HG03095 (cell line): ENCODE measurements around the gene CYP46A1.

ENCODE experiments used
- ATAC-seq: cut with Tn5 transposase; IDR thresholded peaks from one replicate; pipeline ENCODE4 v1.9.1; 2021; ENCODE audit warnings: moderate library complexity; ENCODE audit not compliant: unreplicated experiment

CYP46A1 gene

DNA sequence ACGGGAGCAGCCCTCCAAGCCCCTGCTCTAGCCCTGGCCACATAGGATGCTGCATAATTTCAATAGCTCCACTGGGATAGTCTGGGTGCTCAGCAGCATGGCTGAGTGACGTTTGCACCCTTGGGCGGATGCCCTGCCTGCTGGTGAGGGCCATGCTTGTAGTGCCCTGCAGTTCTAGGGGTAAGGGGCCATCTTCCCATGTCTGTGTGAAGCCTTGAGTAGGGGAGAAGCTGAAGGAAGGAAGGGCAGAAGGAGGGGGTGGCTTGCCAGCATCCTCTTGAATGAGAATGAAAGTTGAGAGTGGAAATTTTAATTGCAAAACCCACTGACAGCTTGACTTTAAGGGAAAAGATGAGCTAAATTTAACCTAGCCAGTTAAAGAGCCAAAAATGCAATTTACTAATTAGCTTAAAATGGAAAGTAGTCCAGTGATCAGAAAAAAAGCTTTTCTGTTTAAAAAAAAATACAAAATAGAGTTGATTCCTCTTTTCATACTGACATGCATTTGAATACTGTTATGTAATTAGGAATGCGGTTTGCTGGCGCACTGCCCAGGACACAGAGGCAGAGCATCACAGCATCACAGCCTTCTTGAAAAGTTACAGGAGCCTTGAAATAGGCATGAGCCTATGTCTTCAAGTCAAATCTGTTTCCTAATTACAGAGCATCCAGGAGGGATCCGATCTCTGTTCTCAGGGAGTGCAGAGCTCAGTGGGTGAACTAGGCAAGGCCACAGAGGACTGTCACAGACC is 90.6 kb downstream of the CYP46A1 start:
- no peak for ATAC-seq

DNA sequence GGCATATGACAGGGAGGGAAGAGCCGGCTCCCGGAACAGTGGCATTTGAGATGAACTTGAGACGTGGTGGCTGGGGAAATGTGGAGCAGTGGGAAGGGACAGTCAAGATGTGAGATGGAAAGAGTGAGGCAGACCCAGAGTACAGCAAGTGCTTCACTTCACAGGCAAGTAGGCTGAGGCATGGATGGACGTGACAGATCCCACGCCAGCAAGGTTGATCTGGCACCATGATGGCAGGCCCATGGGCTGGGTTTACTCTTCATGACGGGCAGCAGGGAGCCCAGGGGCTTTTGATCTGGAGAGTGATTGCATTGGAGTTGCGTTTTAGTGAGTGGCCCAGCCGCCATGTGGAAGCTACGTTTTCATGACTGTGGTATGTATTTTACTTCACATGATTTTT is 91.3 kb downstream of the CYP46A1 start:
- no peak for ATAC-seq
